Measurements from ENCODE around the gene RCBTB1.
"Not testable (repeated sequence)": the region's sequence is repeated elsewhere in the genome, so short reads cannot be mapped to it uniquely, and the experiment has no call there.

RCBTB1 gene

DNA sequence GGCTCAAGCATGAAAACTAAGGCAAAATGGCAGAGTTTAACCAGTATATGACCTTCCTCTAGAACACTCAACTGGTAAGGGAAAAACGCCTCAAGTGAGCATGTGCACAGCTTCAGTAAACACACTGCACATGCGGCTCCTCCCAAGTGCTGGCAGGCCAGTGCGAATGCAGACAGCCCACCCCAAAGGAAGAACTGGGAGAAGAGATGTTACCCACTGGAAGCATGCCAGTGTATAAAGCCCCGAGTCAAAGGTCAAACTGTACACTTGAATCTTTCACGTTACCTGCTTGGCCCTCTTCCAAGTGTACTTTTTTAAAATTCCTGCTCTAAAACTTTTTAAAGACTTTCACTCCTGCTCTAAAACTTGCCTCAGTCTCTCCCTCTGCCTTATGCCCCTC, 19.2 kb upstream of the RCBTB1 start:
- peak; percentile 49 for DNase-seq (ENCODE audit: low spot score)

DNA sequence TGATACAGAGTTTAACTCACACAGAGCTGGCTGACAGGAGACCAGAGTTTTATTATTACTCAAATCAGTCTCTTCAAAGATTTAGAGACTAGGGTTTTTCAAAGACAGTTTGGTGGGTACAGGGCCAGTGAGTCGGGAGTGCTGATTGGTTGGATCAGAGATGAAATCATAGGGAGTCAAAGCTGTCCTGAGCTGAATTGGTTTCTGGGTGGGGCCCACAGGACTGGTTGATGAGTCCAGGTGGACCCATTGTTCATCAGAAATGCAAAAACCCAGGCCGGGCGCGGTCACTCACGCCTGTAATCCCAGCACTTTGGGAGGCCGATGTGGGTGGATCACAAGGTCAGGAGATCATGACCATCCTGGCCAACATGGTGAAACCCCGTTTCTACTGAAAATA, 17.3 kb upstream of the RCBTB1 start:
- not testable (repeated sequence) for DNase-seq (ENCODE audit: low spot score)

DNA sequence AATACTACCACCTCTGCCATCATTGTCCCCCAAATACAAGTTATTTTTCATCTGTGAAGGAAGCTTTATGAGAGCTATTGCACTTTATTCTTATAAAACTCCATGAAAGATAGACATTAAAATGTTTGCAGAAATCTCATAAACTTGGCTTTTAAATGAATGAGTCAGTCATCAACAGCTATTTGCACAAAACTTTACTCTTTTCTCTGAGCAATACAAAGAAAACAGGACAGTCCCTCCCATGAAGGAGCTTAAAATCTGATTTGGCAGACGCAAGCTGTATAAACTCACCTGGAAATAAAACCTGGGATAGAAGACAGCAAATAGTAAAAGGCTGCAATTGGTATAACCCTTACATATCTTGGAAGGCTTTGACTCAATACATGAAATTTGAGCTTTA, 16.6 kb upstream of the RCBTB1 start:
- DNase-seq (ENCODE audit: low spot score) = no peak

DNA sequence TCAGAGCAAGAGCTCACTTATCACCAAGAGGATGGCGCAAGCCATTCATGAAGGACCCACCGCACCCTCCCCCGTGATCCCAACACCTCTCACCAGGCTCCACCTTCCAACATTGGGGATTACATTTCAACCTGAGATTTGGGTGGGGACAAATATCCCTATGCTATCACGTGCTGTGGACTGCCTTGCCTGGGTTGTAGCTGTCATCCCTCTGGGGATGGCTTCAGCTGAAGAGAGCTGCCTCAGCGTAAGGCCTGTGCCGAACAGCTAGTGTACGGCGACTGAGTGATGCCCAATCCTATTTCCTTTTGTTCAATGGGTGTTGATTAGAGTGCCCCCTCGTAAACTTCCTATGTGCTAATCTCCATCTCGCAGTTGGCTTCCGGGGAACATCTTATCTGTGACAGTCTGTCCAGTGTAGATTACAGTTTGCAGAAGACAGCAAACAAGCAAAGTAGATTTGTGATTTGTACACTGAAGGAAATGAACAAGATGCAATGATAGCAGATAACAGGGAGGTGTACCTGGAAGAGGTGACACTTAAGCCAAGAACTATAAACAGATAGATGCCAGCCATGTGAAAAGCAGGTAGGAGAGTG, 11.8 kb upstream of the RCBTB1 start:
- DNase-seq (ENCODE audit: low spot score) = no peak

DNA sequence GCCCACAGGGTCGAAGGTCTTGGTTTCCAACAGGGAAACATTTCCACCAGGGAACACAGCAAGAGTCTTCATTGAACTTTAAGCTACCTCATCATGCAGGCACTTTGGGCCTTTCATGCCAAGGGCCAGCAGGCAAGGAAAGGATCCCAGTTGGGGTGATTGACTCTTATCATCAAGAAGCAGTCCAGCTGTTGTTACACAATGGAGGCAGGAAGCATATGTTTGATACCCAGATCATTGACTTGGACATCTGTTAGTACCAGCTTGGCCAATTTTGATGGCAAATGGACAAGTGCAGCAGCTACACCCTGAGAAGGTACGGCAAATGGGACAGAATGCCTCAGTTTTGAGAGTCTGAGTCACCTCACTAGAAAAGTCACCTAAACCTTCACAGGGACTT, 10.9 kb upstream of the RCBTB1 start:
- no peak for DNase-seq (ENCODE audit: low spot score)

DNA sequence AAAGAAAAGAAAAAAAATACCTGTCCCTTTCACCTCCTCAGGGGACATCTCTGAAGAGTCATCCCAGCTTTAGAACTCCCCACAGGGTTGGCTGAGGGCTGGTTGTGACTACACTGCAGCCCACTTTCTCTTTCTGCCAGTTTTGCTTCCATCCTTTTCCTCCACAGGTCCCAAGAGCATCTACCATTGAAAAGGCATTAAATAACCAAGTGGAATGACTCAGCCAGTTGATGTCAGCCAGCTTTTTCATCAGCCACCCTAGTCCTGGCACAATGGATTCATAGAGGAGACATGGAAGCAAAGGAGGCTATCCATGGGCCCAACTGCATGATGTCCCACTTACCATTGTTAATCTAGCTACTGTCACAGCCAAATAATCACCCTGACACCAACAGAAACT, 9.2 kb upstream of the RCBTB1 start:
- no peak for DNase-seq (ENCODE audit: low spot score)

DNA sequence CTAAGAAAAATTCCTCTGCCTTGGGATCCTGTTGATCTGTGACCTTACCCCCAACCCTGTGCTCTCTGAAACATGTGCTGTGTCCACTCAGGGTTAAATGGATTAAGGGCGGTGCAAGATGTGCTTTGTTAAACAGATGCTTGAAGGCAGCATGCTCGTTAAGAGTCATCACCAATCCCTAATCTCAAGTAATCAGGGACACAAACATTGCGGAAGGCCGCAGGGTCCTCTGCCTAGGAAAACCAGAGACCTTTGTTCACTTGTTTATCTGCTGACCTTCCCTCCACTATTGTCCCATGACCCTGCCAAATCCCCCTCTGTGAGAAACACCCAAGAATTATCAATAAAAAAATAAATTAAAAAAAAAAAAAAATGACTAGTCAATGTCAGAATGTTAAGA, 8.5 kb upstream of the RCBTB1 start:
- not testable (repeated sequence) for DNase-seq (ENCODE audit: low spot score)

DNA sequence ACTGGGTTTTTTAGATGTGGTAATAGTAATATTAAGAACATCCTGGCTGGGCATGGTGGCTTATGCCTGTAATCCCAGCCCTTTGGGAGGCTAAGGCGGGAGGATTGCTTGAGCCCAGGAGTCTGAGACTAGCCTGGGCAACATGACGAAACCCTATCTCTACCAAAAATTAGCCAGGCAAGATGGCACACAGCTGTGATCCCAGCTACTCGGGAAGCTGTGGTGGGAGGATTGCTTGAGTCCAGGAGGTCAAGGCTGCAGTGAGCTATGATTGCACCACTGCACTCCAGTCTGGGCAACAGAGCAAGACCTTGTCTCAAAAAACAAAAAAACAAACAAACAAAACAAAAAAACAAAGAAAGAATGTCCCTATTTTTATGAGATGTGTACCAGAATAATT, 5.4 kb upstream of the RCBTB1 start:
- DNase-seq (ENCODE audit: low spot score) = not testable (repeated sequence)

DNA sequence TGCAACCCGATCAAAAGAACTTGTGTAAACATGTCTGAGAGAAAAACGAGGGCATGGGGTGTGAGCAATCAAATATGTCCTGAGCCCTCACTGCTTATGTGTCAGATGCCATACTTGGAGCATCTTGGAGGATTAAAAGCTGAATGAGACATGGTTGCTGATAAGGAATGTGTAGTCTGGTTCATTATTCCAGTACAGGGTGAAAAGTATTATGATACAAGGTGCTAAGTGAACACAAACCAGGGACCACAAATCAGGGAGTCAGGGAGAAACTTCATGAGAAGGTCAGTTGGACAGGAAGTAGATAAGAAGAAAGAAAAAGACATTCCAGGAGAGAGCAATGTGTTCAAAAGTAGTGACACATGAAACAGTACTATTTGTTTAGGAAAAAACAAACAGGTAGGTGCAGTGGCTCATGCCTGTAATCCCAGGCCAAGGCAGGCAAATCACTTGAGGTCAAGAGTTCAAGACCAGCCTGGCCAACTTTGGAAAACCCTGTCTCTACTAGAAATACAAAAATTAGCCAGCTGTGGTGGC, 2.0 kb upstream of the RCBTB1 start:
- DNase-seq (ENCODE audit: low spot score) = no peak

DNA sequence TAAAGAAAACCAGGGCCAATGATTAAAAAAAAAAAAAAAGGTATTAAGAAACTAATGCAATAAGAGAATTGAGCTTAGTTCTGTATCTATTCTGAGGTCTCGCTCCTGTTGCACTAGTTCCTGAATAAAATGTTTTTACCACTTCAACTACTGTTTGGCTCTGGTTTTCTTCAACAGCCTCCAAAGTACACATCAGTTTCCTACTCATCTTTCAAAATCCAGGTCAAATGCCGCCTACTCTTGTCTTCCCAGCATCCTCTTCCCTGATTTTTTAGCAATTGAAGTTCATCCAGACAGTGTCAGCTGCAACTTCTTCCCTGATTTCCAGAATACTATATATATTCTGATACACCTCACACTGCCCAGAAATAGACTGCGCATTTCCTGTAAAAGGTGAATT, 1.4 kb upstream of the RCBTB1 start:
- no peak for DNase-seq (ENCODE audit: low spot score)

DNA sequence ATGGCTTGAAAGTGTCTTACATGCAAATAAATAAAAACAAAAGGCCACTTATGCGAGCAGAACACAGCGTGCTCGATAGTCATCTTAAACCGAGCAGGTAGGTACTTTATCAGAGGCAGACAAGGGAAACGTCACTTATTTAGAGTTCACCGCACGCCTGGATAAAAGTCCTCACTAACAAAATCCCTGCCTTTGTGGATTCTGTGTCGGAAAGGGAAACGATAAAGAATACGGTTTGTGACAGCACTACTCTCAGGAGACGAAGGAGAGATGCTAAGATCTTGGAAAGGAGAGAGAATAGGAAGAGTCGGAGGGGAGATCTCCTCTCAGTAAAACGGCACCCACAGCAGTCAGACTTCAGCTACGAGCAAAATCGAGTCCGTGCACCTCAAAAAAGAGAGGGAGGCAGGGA, 581 bp downstream of the RCBTB1 start:
- peak; percentile 51 for DNase-seq (ENCODE audit: low spot score)

DNA sequence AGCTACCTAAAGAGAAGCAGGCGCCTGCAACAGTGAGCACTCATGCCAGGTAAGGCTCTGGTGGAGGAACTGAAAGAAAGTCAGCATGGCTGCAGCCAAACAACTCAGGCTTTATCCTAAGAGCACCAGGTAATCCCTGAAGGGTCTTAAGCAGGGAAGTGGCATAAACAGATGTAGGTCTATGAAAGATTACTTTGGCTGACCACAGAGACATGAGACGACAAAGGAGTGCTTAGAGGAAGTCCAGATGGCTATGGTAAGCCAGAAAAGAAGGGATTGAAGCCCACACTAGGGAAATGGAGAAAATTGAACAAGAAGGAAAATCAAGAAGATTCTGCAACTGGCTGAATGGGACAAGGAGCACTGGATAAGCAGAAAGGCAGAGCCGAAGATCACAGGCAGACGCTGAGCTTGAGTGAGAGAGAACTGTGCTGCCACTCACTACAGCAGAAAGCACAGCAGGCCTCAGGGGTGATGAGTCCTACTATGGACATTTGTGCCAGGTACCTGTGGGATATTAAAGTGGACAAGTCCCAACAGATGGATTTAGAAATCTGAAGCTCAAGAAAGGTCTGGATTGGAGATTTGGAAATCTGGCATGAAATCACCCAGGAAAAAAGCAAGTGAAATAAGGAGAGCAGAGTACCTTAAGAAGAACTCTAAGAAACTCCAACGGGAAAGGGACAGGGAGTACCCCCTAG, 4.2 kb downstream of the RCBTB1 start:
- DNase-seq (ENCODE audit: low spot score) = no peak

DNA sequence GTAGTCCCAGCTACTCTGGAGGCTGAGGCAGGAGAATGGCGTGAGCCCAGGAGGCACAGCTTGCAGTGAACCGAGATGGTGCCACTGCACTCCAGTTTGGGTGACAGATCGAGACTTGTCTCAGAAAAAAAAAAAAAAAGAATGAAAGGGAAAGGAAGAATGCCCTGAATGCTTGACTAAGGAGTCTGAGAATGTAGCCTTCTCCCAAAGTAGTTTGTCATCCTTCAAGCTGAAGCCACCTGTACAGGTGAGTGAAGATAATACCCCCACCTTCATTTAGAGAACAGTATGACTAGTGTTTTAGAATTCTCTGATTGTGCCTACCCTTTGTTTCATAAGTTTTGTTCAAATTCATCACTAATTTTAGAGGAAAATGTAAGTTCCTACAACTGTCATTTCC, 5.9 kb downstream of the RCBTB1 start:
- no peak for DNase-seq (ENCODE audit: low spot score)

DNA sequence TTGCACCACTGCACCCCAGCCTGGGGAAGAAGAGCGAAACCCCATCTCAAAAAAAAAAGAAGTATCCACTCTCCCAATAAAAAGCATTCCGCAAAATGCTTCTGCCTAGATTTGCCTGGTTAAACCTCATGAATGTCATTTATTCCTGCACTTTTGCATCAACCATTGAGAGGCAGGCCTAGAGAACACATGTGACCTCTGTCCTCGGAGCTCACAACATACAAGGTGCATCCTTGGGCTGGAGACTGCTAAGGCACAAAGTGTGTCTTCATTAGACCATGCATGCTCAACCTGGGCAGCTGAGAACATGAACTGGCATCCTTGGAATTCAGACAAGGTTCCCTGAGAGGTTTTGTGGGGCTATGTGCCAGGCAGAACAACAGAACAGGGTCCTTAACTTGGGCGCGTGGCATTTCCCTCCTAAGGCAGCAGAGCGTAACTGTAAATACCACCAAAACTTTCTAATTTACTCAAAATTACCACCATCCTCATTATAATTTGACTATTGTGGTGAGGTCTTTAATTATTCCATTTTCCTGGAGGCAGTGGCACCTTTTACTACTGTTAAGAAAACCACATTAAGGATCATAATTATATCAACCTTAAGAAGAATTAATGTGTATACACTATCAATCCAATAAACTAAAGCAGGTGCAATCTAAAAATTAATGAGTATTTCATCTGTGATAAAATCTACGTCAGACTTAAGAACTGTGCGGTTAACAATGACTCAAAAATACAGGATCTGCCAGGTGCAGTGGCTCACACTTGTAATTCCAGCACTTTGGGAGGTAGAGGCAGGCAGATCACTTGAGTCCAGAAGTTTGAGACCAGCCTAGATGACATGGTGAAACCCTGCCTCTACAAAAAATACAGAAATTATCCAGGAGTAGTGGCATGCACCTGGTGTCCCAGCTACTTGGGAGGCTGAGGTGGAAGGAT, 13.8 kb downstream of the RCBTB1 start:
- no peak for DNase-seq (ENCODE audit: low spot score)

DNA sequence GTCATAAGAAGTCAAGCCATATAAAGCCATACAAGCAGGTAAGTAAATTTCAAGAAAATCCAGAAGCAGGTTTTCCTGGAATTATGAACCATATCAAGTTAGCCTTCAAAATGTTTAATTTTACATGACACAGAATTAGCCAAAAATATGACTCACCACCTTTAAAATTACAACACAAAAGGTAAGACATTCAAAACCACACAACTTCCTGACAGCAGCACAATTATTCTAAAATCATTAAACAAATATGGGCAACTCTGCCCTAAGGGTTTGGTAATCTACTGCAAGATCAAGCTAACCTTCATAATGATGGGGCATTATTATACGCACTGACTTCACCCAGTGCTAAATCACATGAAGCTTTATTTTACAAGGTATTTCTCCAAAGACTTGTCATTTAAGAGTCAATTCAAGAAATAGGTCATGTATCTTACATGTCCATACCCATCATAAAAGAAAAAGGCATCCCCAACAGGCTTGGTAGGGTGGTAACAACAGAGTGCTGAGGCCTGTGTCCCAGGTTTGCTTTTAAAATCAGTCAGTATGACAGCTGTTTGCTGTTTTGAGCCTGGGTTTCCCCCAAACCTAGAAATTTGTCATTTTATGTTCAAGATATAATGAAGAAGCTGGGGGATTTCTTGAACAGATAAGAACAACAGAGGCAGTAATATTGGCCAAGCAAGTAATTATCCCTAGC, 15.2 kb downstream of the RCBTB1 start:
- DNase-seq (ENCODE audit: low spot score) = no peak

DNA sequence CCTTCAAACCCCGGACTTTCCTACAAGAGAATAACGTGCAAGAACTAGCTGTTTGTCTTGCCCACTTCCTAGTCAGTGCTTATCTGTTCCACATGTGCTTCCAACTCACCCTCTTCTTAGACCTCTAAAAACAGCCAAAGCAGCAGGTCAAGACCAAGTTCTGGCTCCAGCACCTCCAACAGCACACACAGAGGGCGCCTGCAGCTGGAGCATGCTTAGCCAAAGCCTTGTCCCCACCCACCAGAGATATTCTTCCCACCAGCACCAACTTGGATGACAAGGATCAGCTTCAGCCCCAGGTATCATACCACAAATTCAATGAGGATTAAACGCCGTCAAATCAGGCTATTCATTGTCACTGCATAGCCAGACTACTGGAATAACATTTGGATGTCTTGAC, 17.9 kb downstream of the RCBTB1 start:
- no peak for DNase-seq (ENCODE audit: low spot score)

DNA sequence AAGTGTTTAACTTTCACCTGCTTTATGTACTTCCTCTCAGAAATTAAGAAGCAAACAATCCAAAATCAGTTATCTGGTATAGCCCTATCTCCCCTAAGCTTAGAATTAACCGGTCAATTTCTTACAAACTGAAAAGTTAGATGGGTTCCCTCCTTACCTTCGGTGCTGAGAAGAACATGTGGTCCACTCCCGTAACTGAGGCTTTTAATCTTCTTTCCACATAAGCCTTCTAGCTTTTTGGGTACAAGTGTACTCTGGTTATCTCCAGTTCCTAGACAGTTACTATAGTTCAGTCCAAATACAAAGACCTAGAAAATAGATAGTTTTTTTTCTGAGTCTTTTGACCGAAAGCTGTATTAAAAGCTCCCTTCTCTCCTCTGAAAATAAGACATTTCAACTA, 18.9 kb downstream of the RCBTB1 start:
- DNase-seq (ENCODE audit: low spot score) = no peak

DNA sequence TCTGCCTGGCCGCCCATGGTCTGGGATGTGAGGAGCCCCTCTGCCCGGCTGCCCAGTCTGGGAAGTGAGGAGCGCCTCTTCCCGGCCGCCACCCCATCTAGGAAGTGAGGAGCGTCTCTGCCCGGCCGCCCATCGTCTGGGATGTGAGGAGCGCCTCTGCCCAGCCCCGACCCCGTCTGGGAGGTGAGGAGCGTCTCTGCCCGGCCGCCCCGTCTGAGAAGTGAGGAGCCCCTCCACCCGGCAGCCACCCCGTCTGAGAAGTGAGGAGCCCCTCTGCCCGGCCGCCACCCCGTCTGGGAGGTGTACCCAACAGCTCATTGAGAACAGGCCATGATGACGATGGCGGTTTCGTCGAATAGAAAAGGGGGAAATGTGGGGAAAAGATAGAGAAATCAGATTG, 19.9 kb downstream of the RCBTB1 start:
- DNase-seq (ENCODE audit: low spot score) = not testable (repeated sequence)

DNA sequence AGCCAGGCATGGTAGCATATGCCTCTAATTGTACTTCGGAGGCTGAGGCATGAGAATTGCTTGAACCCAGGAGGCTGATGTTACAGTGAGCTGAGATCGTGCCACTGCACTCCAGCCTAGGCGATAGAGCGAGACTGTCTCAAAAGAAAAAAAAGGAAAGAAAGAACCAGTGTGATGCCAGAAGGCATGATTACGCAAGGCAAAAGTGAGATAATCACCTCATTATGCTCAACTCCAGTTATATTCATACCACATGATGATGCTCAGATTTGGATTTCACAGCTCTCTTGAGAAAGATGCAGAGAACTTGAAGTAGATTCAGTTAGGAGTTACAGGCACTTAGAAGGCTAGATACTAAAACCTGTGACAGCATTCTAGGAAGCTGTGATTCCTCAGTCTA, 21.8 kb downstream of the RCBTB1 start:
- DNase-seq (ENCODE audit: low spot score) = no peak

DNA sequence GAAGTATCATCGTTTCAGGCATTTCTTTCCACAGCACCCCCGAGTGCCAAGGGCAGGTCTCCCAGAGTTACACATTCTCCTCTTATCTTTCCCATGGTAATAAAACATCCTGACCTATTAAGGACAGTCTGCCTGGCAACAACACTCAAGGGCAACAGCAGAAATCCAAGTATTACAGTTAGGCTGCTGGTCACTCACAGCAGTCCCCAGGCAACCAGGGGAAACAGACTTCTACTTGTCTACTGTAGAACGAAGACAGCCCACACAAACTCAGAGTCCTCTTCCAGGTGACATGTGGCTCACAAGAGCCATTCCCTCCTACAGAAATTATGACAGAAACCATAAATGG, 24.3 kb downstream of the RCBTB1 start:
- DNase-seq (ENCODE audit: low spot score) = no peak

DNA sequence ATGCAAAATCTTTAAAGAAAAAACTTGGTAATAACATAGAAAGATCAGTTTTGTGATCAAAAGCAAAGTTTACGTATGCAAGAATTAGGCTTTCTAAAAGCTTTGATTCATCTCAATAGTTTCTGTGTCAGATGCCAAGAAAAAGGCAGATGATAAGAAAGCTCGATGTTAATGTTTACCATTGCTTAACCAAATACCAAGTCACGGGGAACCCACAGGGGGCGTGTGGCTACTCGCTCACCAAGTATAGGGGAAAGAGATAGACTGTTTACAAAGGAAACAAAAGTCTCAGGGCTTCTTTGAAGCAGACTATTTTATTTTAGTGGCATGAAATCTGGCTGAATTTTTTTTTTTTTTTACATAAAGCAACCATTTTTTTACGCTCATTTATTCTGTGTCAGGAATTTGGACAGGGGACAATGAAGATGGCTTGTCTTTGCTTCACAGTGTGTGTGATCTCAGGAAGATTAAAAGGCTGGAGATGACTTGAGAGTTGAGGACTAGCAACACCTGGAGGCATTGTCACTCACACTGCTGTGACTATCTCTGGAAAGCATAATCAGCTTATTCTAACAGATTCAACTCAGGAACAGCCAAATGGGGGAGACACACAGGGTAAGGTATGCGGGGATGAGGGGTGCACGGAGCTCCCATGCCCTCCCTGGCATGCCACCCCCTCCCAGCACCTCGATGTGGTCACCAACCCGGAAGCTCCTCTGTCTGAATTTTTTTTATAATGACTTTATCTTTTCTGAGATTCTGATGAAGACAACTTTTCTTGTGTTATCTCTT, 24.9 kb downstream of the RCBTB1 start:
- no peak for DNase-seq (ENCODE audit: low spot score)
